ENCODE data around the gene IGSF9B.

DNA sequence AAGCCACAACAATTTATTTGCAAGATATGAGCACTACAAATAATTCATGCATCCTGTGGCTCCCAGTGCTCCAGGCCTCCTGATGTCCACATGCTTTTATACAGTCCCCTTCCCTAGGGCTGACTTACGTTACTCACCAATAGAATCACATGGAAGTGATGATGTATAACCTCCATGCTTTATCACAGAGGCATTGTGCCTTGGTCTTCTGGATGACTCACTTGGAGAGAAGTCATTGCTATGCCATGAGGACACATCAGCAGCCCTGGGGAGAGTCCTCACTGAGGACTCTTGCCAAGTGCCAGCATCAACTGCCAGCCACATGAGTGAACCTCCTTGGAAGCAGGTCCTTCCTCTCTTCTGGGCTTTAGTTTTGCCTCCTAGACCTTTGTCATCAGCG lies 22.0 kb upstream of the IGSF9B start:
- TF ChIP-seq, protein P1, sequence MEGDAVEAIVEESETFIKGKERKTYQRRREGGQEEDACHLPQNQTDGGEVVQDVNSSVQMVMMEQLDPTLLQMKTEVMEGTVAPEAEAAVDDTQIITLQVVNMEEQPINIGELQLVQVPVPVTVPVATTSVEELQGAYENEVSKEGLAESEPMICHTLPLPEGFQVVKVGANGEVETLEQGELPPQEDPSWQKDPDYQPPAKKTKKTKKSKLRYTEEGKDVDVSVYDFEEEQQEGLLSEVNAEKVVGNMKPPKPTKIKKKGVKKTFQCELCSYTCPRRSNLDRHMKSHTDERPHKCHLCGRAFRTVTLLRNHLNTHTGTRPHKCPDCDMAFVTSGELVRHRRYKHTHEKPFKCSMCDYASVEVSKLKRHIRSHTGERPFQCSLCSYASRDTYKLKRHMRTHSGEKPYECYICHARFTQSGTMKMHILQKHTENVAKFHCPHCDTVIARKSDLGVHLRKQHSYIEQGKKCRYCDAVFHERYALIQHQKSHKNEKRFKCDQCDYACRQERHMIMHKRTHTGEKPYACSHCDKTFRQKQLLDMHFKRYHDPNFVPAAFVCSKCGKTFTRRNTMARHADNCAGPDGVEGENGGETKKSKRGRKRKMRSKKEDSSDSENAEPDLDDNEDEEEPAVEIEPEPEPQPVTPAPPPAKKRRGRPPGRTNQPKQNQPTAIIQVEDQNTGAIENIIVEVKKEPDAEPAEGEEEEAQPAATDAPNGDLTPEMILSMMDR (IDR thresholded peaks at IDR 0.05), result no peak
- no peak for TF ChIP-seq POLR2A (IDR thresholded peaks at IDR 0.05)

Data from heart left ventricle (tissue), 13 donors.